Measurements from ENCODE around the gene MYRIP. TPM values are rescaled to one million over a fixed set of nuclear protein-coding genes. Genes with fewer than 3 reads are reported as not detected.

Gene MYRIP
- total and polyA plus RNA-seq, 2 experiments from 2014 or later, result 1.5 to 1.8 TPM

GRCh38 chr3:39812537-39812936 is 3.1 kb downstream of the MYRIP start:
- H3K4me2 ChIP-seq, result no peak overlapping the region
- H3K36me3 Mint-ChIP-seq (ENCODE audit: low read depth), result no peaks in the 10 kb centered on the region; the same call in 2 of the 3 replicates
- DNase-seq (ENCODE audit: low spot score) (peak; percentile 60), ATAC-seq (no peak)
- TF ChIP-seq POLR2AphosphoS5 (IDR thresholded peaks at IDR 0.05; ENCODE audit: low read depth) (no peak), CTCF (conservative IDR thresholded peaks at IDR 0.05; ENCODE audit: low read depth in 2 of 2) (peak; percentile 76 to 77), ZNF331 (CRISPR knock-in tag; IDR thresholded peaks at IDR 0.05; ENCODE audit: low read depth) (no peak), ETS1 (IDR thresholded peaks at IDR 0.05) (no peak)
- no peaks in the 10 kb centered on the region; the same call in 2 of the 3 replicates for H3K9me3 Mint-ChIP-seq
- no peak overlapping the region for H3K4me3 Mint-ChIP-seq
- peaks cover 19% of the 10 kb centered on the region; the same call in 1 of the 2 replicates for H3F3A ChIP-seq (replicated peaks; ENCODE audit: low read depth)
- H2AFZ ChIP-seq, result no peak overlapping the region
- H3K27me3 Mint-ChIP-seq (ENCODE audit: insufficient read depth, low read depth, poor library complexity), result peaks cover 30% of the 10 kb centered on the region
- peaks cover 21% of the 10 kb centered on the region for H3K4me1 Mint-ChIP-seq
- H4K20me1 ChIP-seq (replicated peaks; ENCODE audit: insufficient read depth), result no peaks in the 10 kb centered on the region; the same call in none of the 2 replicates
- H3K27me3 ChIP-seq (ENCODE audit: insufficient read depth), result peaks cover 39% of the 10 kb centered on the region
- no peak overlapping the region for H3K27ac ChIP-seq (ENCODE audit: low read depth)
- no peaks in the 10 kb centered on the region for H3K9me2 ChIP-seq (ENCODE audit: insufficient read depth)
- H3K36me3 ChIP-seq (ENCODE audit: insufficient read depth), result no peaks in the 10 kb centered on the region
- H3K4me1 ChIP-seq (ENCODE audit: insufficient read depth), result peaks cover 18% of the 10 kb centered on the region
- no peak overlapping the region for H3K27ac Mint-ChIP-seq
- H3K4me3 ChIP-seq, result no peak overlapping the region
- H3K79me2 ChIP-seq (replicated peaks; ENCODE audit: insufficient read depth), result no peaks in the 10 kb centered on the region

- H3K4me1 ChIP-seq (ENCODE audit: insufficient read depth), result peaks cover 9% of the 10 kb centered on the region; the same call in 1 of the 2 replicates
- Mint-ChIP-seq H3K4me3 (no peak overlapping the region), H3K4me1 (peaks cover 10% of the 10 kb centered on the region), H3K27ac (no peak overlapping the region), H3K27me3 (ENCODE audit: insufficient read depth, low read depth, poor library complexity) (peaks cover 22% of the 10 kb centered on the region), H3K36me3 (ENCODE audit: low read depth) (no peaks in the 10 kb centered on the region; the same call in 2 of the 3 replicates), H3K9me3 (no peaks in the 10 kb centered on the region; the same call in 2 of the 3 replicates)
- no peaks in the 10 kb centered on the region for H3K36me3 ChIP-seq (ENCODE audit: insufficient read depth)
- no peak for TF ChIP-seq EZH2phosphoT487 (IDR thresholded peaks at IDR 0.05; ENCODE audit: unreplicated experiment)
- TF ChIP-seq REST (IDR thresholded peaks at IDR 0.05; ENCODE audit: unreplicated experiment), result no peak
- no peak for TF ChIP-seq CTCF (conservative IDR thresholded peaks at IDR 0.05; ENCODE audit: low read depth in 2 of 2)
- TF ChIP-seq STAT1 (IDR thresholded peaks at IDR 0.05; ENCODE audit: unreplicated experiment), result no peak
- no peak overlapping the region for H2AFZ ChIP-seq
- DNase-seq (ENCODE audit: low spot score), result no peak
- H3K9me2 ChIP-seq (ENCODE audit: insufficient read depth), result no peaks in the 10 kb centered on the region
- peaks cover 9% of the 10 kb centered on the region; the same call in 1 of the 2 replicates for H3F3A ChIP-seq (replicated peaks; ENCODE audit: low read depth)
- no peak overlapping the region for H3K27ac ChIP-seq (ENCODE audit: low read depth)
- no peaks in the 10 kb centered on the region for H3K79me2 ChIP-seq (replicated peaks; ENCODE audit: insufficient read depth)
- no peaks in the 10 kb centered on the region; the same call in none of the 2 replicates for H4K20me1 ChIP-seq (replicated peaks; ENCODE audit: insufficient read depth)
- H3K4me2 ChIP-seq, result no peak overlapping the region
- no peak overlapping the region for H3K4me3 ChIP-seq
- peaks cover 29% of the 10 kb centered on the region for H3K27me3 ChIP-seq (ENCODE audit: insufficient read depth)
- no peak for ATAC-seq
Measured at GRCh38 chr3:39814007-39814406, 4.6 kb downstream of the MYRIP start.
